GM12878 (cell line): Measurements from ENCODE around the gene CD180. TPM values are rescaled to one million over a fixed set of nuclear protein-coding genes. Genes with fewer than 3 reads are reported as not detected.
A peak's percentile ranks its signal among the peaks of the same experiment; 100 is the strongest.

Experiments
- ATAC-seq: fragments of 200-7000 bp; cut with Tn5 transposase; 3 replicates; pipeline ENCODE4 v1.9.1; 2020; ENCODE audit warnings: mild to moderate bottlenecking, moderate library complexity
- BruUV-seq: library from RNA; stranded (reverse); fragments of 400-500 nt; replicated peaks from 2 replicates; lab custom pipeline; 2021; lab: Mats Ljungman, UMichigan
- CTCF ChIA-PET: fragments of 300-600 bp; sonication (Branson Sonifier 250); formaldehyde crosslinking; extraction: SDS; loops from one replicate; lab custom pipeline; 2021; ENCODE audit warnings: inconsistent platforms; lab: Yijun Ruan, JAX
- POLR2A ChIA-PET: fragments of 350-600 bp; formaldehyde crosslinking; extraction: SDS; loops from one replicate; lab custom pipeline; 2021; ENCODE audit warnings: inconsistent platforms; lab: Charles Lee
- RAD21 ChIA-PET: fragments of 300-600 bp; sonication (Branson Sonifier 250); formaldehyde crosslinking; loops from one replicate; lab custom pipeline; 2023; ENCODE audit warnings: antibody characterized with exemption; ENCODE audit not compliant: unreplicated experiment; lab: Charles Lee
- SMC1A ChIA-PET: fragments of 300-600 bp; sonication (Branson Sonifier 250); formaldehyde crosslinking; loops from one replicate; lab custom pipeline; 2023; ENCODE audit not compliant: unreplicated experiment, uncharacterized antibody; lab: Charles Lee
- DNase-seq: peaks from one replicate; pipeline ENCODE4 v3.0.0-alpha.2; 2011; ENCODE audit warnings: low read depth, low spot score
- FAIRE-seq: peaks from 3 replicates; lab custom pipeline; 2011; peaks lifted over from hg19 to GRCh38; lab: Jason Lieb, UNC
- H2AFZ ChIP-seq: 2 replicates; pipeline ENCODE4 v1.6.0; 2011; ENCODE audit warnings: low read depth, low read length, control low read depth; ENCODE audit not compliant: control insufficient read depth
- H3K27ac ChIP-seq: 2 replicates; pipeline ENCODE4 v1.5.1; 2011; ENCODE audit warnings: control low read depth; ENCODE audit not compliant: control insufficient read depth, insufficient read depth
- H3K27me3 ChIP-seq, 2 experiments: replicated peaks in 1 of 2; 2 replicates each; pipeline versions ENCODE4 v1.6.0 to v1.6.1; 2011; ENCODE audit warnings: low read length in 1 of 2; ENCODE audit not compliant: control insufficient read depth in 2 of 2, insufficient read depth in 2 of 2
- H3K36me3 ChIP-seq, 2 experiments: 2 replicates each; pipeline ENCODE4 v1.5.1; 2011; ENCODE audit warnings: low read length in 1 of 2; ENCODE audit not compliant: control insufficient read depth in 2 of 2, insufficient read depth in 2 of 2
- H3K4me1 ChIP-seq: 2 replicates; pipeline ENCODE4 v1.6.1; 2011; ENCODE audit warnings: mild to moderate bottlenecking, low read length, moderate library complexity, mixed read lengths; ENCODE audit not compliant: control insufficient read depth, insufficient read depth
- H3K4me2 ChIP-seq: 2 replicates; pipeline ENCODE4 v1.6.0; 2011; ENCODE audit warnings: control low read depth; ENCODE audit not compliant: control insufficient read depth, insufficient read depth
- H3K4me3 ChIP-seq: fragments of 200-600 bp; sonication (generic); 2 replicates; pipeline ENCODE4 v1.5.1; 2016
- H3K79me2 ChIP-seq: 2 replicates; pipeline ENCODE4 v1.6.0; 2011; ENCODE audit warnings: low read length; ENCODE audit not compliant: control insufficient read depth, insufficient read depth
- H3K9ac ChIP-seq: 2 replicates; pipeline ENCODE4 v1.8.0; 2011; ENCODE audit warnings: low read length, control low read depth, mixed read lengths; ENCODE audit not compliant: control insufficient read depth, insufficient read depth
- H3K9me3 ChIP-seq: replicated peaks from 3 replicates; pipeline ENCODE4 v1.5.1; 2011; ENCODE audit warnings: mild to moderate bottlenecking, low read length; ENCODE audit not compliant: control insufficient read depth, insufficient read depth
- H4K20me1 ChIP-seq: 2 replicates; pipeline ENCODE4 v1.6.0; 2011; ENCODE audit not compliant: control insufficient read depth, insufficient read depth
- BCL11A ChIP-seq: IDR thresholded peaks from 2 replicates; pipeline ENCODE4 v1.6.1; 2011; ENCODE audit warnings: low read depth, low read length
- BRCA1 ChIP-seq: IDR thresholded peaks from 2 replicates; pipeline ENCODE4 v1.6.1; 2011; ENCODE audit warnings: low read depth, low read length, improper control_type of control experiment
- CREM ChIP-seq: IDR thresholded peaks from 2 replicates; pipeline ENCODE4 v1.6.1; 2014; ENCODE audit warnings: antibody characterized with exemption, low read depth
- HDAC2 ChIP-seq: fragments of 200-600 bp; sonication (generic); IDR thresholded peaks from 2 replicates; pipeline ENCODE4 v1.6.1; 2017
- NFYB ChIP-seq: IDR thresholded peaks from 2 replicates; pipeline ENCODE4 v1.6.1; 2011; ENCODE audit warnings: low read depth, mild to moderate bottlenecking, low read length, improper control_type of control experiment, moderate library complexity; ENCODE audit not compliant: insufficient read depth
- PKNOX1 ChIP-seq: fragments of 450-650 bp; IDR thresholded peaks from 2 replicates; pipeline ENCODE4 v1.6.1; 2016; ENCODE audit warnings: mild to moderate bottlenecking
- ZNF592 ChIP-seq: fragments of 450-650 bp; IDR thresholded peaks from 2 replicates; pipeline ENCODE4 v1.6.1; 2017; ENCODE audit warnings: mild to moderate bottlenecking, moderate library complexity
- WGBS: methylation state at CpG from one replicate; pipeline ENCODE4 v1.1.6; 2016; ENCODE audit warnings: low lambda C conversion rate; ENCODE audit not compliant: insufficient replicate concordance, insufficient coverage; ENCODE audit errors: missing lambda C conversion rate; 5-methylcytosine and 5-hydroxymethylcytosine counted together
- in situ Hi-C: fragments of 300-500 bp; cut with MboI; formaldehyde crosslinking; loops from 9 replicates; pipeline ENCODE4 v1.14.3; 2018; ENCODE audit warnings: mixed read lengths
- intact Hi-C: fragments of 100-400 bp; cut with micrococcal nuclease; formaldehyde crosslinking; loops from one replicate; pipeline ENCODE4 v1.14.2; 2022; ENCODE audit not compliant: unreplicated experiment
- polyA plus RNA-seq, 11 experiments: library from polyadenylated mRNA; depleted of rRNA in 4 of 11; unstranded in 6 of 11; stranded (reverse) in 5 of 11; fragments of >200 nt; fragmentation: Nextera tagmentation in 4 of 11; fragmentation: Illumina TruSeq in 1 of 11; extraction: Ambion mirVana in 4 of 11; extraction: Trizol in 1 of 11; gene quantifications; 1 replicate in 1 of 11; 2 replicates in 10 of 11; pipeline versions ENCODE4 v1.2.1 to v1.2.3, GENCODE V29; 2011 to 2016; ENCODE audit warnings: inconsistent platforms in 2 of 11, missing spikeins in 2 of 11, low read depth in 1 of 11
- total RNA-seq, 4 experiments: library from RNA; depleted of rRNA in 3 of 4; stranded (reverse); fragments of >200 nt in 3 of 4; fragmentation: Illumina TruSeq in 1 of 4; extraction: Trizol in 1 of 4; gene quantifications; 2 replicates each; pipeline versions ENCODE4 v1.2.1 to v1.2.3, GENCODE V29; 2013 to 2021
- TF ChIP-seq, protein P1 (sequence below): fragments of 450-650 bp; IDR thresholded peaks from 2 replicates; pipeline ENCODE4 v1.6.1; 2018; ENCODE audit warnings: mild to moderate bottlenecking, low read depth, moderate library complexity; ENCODE audit not compliant: partially characterized antibody
- TF ChIP-seq, protein P2 (sequence below): IDR thresholded peaks from 2 replicates; pipeline ENCODE4 v1.6.1; 2011; ENCODE audit warnings: low read depth, mild to moderate bottlenecking, low read length, moderate library complexity, borderline replicate concordance; ENCODE audit errors: extremely low read depth
- TF ChIP-seq, protein P3 (sequence below): IDR thresholded peaks from 2 replicates; pipeline ENCODE4 v1.6.1; 2011; ENCODE audit warnings: borderline replicate concordance, low read depth, mild to moderate bottlenecking, moderate library complexity, mixed read lengths, low read length; ENCODE audit not compliant: insufficient read depth; ENCODE audit errors: extremely low read length

Gene CD180
- total and polyA plus RNA-seq, 10 of the 15 experiments (the other 5 are each of a cell fraction or from before 2014, with no cell fraction given) = 0.22 to 9.7 (median 2.9) TPM

DNA sequence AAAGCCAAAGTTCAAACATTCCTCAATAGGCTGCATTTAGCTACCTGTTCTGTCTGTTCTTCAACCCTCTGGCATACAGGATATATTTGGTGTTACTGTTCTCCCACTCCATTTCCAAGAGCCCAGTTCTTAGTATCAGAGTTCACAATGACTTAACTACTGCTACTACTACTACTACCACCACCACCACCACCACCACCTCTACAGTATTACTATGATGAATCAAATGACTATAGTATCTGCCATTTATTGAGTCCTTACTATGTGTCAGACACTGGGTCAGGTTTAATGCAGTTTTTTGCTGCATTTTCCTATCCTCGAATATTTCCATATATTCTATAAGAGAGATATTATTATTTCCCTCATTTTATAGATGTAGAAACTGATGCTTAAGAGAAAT lies 937 bp upstream of the CD180 start (continued):
- TF ChIP-seq NFYB = no peak
- no peak for TF ChIP-seq CREM
- TF ChIP-seq HDAC2 = no peak
- TF ChIP-seq BCL11A = no peak

- Histone ChIP-seq H3K4me1 (peaks cover 45% of the 10 kb centered on the region), H3K4me2 (peak overlapping the region; percentile 76), H3K9me3 (no peaks in the 10 kb centered on the region; the same call in 1 of the 3 replicates), H3K9ac (0 out of 2 replicates have a peak overlapping the region, but pooled peaks have one; percentile 7), H3K36me3 (no peaks in the 10 kb centered on the region), H3K79me2 (no peaks in the 10 kb centered on the region), H2AFZ (no peak overlapping the region; the same call in 1 of the 2 replicates), H3K4me3 (peak overlapping the region; percentile 45; the same call in 1 of the 2 replicates), H4K20me1 (no peaks in the 10 kb centered on the region), H3K27me3 (no peaks in the 10 kb centered on the region; a peak in 1 of 4 replicates), H3K27ac (peak overlapping the region; percentile 8; the same call in 1 of the 2 replicates)
- WGBS = 27% methylated on average over 7 of the region's 7 CpGs
- ChIA-PET CTCF (interaction anchor here (1.2 kb wide), 1 partner anchor 11 kb away, joined by 7 read pairs; no protein-coding TSS in a partner anchor), POLR2A (no interaction called here), SMC1A (no interaction called here), RAD21 (interaction anchor here (1.0 kb wide), 1 partner anchor 12 kb away, joined by 4 read pairs; no protein-coding TSS in a partner anchor)
- intact Hi-C loops (no loop called here), in situ Hi-C loops (no loop called here)
- FAIRE-seq (no peak), DNase-seq (no peak), ATAC-seq (no peak)
- no TSS peak for BruUV-seq
- TF ChIP-seq, protein P1, sequence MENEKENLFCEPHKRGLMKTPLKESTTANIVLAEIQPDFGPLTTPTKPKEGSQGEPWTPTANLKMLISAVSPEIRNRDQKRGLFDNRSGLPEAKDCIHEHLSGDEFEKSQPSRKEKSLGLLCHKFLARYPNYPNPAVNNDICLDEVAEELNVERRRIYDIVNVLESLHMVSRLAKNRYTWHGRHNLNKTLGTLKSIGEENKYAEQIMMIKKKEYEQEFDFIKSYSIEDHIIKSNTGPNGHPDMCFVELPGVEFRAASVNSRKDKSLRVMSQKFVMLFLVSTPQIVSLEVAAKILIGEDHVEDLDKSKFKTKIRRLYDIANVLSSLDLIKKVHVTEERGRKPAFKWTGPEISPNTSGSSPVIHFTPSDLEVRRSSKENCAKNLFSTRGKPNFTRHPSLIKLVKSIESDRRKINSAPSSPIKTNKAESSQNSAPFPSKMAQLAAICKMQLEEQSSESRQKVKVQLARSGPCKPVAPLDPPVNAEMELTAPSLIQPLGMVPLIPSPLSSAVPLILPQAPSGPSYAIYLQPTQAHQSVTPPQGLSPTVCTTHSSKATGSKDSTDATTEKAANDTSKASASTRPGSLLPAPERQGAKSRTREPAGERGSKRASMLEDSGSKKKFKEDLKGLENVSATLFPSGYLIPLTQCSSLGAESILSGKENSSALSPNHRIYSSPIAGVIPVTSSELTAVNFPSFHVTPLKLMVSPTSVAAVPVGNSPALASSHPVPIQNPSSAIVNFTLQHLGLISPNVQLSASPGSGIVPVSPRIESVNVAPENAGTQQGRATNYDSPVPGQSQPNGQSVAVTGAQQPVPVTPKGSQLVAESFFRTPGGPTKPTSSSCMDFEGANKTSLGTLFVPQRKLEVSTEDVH = no peak
- TF ChIP-seq PKNOX1 (no peak), ZNF592 (no peak), BRCA1 (no peak)
- TF ChIP-seq, protein P2, sequence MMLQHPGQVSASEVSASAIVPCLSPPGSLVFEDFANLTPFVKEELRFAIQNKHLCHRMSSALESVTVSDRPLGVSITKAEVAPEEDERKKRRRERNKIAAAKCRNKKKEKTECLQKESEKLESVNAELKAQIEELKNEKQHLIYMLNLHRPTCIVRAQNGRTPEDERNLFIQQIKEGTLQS = no peak
- TF ChIP-seq, protein P3, sequence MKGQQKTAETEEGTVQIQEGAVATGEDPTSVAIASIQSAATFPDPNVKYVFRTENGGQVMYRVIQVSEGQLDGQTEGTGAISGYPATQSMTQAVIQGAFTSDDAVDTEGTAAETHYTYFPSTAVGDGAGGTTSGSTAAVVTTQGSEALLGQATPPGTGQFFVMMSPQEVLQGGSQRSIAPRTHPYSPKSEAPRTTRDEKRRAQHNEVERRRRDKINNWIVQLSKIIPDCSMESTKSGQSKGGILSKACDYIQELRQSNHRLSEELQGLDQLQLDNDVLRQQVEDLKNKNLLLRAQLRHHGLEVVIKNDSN = peak; percentile 56
Observed at GRCh38 chr5:67195406-67196275, 958 bp downstream of the CD180 start.
